ENCODE data around the gene CRLF1.
"Not testable (repeated sequence)": the region's sequence is repeated elsewhere in the genome, so short reads cannot be mapped to it uniquely, and the experiment has no call there.

Gene CRLF1

GRCh38 chr19:18594824-18595373, 11.7 kb downstream of the CRLF1 start:
- Mint-ChIP-seq H3K4me1 (peaks cover 20% of the 10 kb centered on the region), H3K9me3 (no peaks in the 10 kb centered on the region), H3K4me3 (peak overlapping the region; percentile 37), H3K27ac (no peak overlapping the region), H3K36me3 (peaks cover 11% of the 10 kb centered on the region), H3K27me3 (peaks cover 58% of the 10 kb centered on the region)
- DNase-seq = no peak
- CTCF ChIA-PET = interaction anchor here (1.1 kb wide), 3 partner anchors 17 to 99 kb away, joined by 3 read pairs; no protein-coding TSS in a partner anchor

GRCh38 chr19:18594096-18594823, 12.3 kb downstream of the CRLF1 start:
- Mint-ChIP-seq H3K4me1 (peaks cover 25% of the 10 kb centered on the region), H3K27ac (no peak overlapping the region), H3K36me3 (peaks cover 15% of the 10 kb centered on the region), H3K4me3 (peak overlapping the region; percentile 37), H3K9me3 (no peaks in the 10 kb centered on the region), H3K27me3 (peaks cover 52% of the 10 kb centered on the region)
- DNase-seq = peak; percentile 81
- CTCF ChIA-PET = interaction anchor here (0.6 to 2.1 kb wide), 9 partner anchors 11 to 143 kb away, joined by 3 to 10 read pairs (median 3); partner anchors contain the start of gene ELL

GRCh38 chr19:18593367-18594095, 13.1 kb downstream of the CRLF1 start:
- CTCF ChIA-PET = interaction anchor here (0.6 to 2.1 kb wide), 9 partner anchors 11 to 255 kb away, joined by 3 to 10 read pairs (median 3); partner anchors contain the start of gene ELL
- DNase-seq = no peak
- H3K27ac Mint-ChIP-seq = no peak overlapping the region
- H3K27me3 Mint-ChIP-seq = peaks cover 44% of the 10 kb centered on the region
- H3K4me1 Mint-ChIP-seq = peaks cover 25% of the 10 kb centered on the region
- H3K36me3 Mint-ChIP-seq = peaks cover 15% of the 10 kb centered on the region
- no peaks in the 10 kb centered on the region for H3K9me3 Mint-ChIP-seq
- H3K4me3 Mint-ChIP-seq = no peak overlapping the region

GRCh38 chr19:18592732-18593131, 13.9 kb downstream of the CRLF1 start:
- not testable (repeated sequence) for H3K9me3 Mint-ChIP-seq
- CTCF ChIA-PET = interaction anchor here (0.9 to 2.1 kb wide), 5 partner anchors 48 to 256 kb away, joined by 3 to 10 read pairs (median 4); partner anchors contain the start of gene ELL

GRCh38 chr19:18591735-18592385, 14.7 kb downstream of the CRLF1 start:
- DNase-seq = no peak
- CTCF ChIA-PET = interaction anchor here (0.6 kb wide), 1 partner anchor 13 kb away, joined by 3 read pairs; no protein-coding TSS in a partner anchor
- H3K36me3 Mint-ChIP-seq = peaks cover 15% of the 10 kb centered on the region
- no peak overlapping the region for H3K4me3 Mint-ChIP-seq
- peaks cover 33% of the 10 kb centered on the region for H3K27me3 Mint-ChIP-seq
- H3K27ac Mint-ChIP-seq = peak overlapping the region; percentile 52
- H3K4me1 Mint-ChIP-seq = peaks cover 36% of the 10 kb centered on the region
- H3K9me3 Mint-ChIP-seq = no peaks in the 10 kb centered on the region

More at GRCh38 chr19:18592732-18593131, 13.9 kb downstream of the CRLF1 start:
- H3K36me3 Mint-ChIP-seq = peaks cover 15% of the 10 kb centered on the region
- not testable (repeated sequence) for H3K4me3 Mint-ChIP-seq, DNase-seq, H3K27ac Mint-ChIP-seq
- H3K4me1 Mint-ChIP-seq = peaks cover 32% of the 10 kb centered on the region
- peaks cover 36% of the 10 kb centered on the region for H3K27me3 Mint-ChIP-seq

- peak overlapping the region; percentile 82 for H3K27ac Mint-ChIP-seq
- no peaks in the 10 kb centered on the region for H3K9me3 Mint-ChIP-seq
- CTCF ChIA-PET = interaction anchor here (0.6 to 2.2 kb wide), 2 partner anchors 84 to 120 kb away, joined by 3 to 7 read pairs; no protein-coding TSS in a partner anchor
- H3K27me3 Mint-ChIP-seq = peaks cover 20% of the 10 kb centered on the region
- H3K4me3 Mint-ChIP-seq = peak overlapping the region; percentile 77
- no peak for DNase-seq
- H3K4me1 Mint-ChIP-seq = peaks cover 47% of the 10 kb centered on the region
- peaks cover 15% of the 10 kb centered on the region for H3K36me3 Mint-ChIP-seq
These were observed 16.0 kb downstream of the CRLF1 start for GRCh38 chr19:18590273-18591272.

- peak; percentile 84 for DNase-seq
- Mint-ChIP-seq H3K27me3 (peaks cover 12% of the 10 kb centered on the region), H3K27ac (peak overlapping the region; percentile 97), H3K4me3 (peak overlapping the region; percentile 77), H3K9me3 (no peaks in the 10 kb centered on the region), H3K36me3 (peaks cover 15% of the 10 kb centered on the region), H3K4me1 (peaks cover 51% of the 10 kb centered on the region)
- CTCF ChIA-PET = interaction anchor here (0.6 to 3.6 kb wide), 10 partner anchors 9 to 119 kb away, joined by 3 to 32 read pairs (median 7); partner anchors contain the start of genes ELL, FKBP8, KXD1 and UBA52
These were observed 17.0 kb downstream of the CRLF1 start for GRCh38 chr19:18589380-18590272.

GRCh38 chr19:18588611-18589379, 17.8 kb downstream of the CRLF1 start, which contains the start of gene REX1BD:
TSS of gene REX1BD (plus strand) at chr19:18588798. CDS start at chr19:18588802, 4 bp downstream.
- Mint-ChIP-seq H3K9me3 (no peaks in the 10 kb centered on the region), H3K4me1 (peaks cover 53% of the 10 kb centered on the region), H3K36me3 (peaks cover 15% of the 10 kb centered on the region), H3K27me3 (peaks cover 9% of the 10 kb centered on the region), H3K4me3 (peak within 1 kb of the TSS; percentile 77), H3K27ac (peak within 1 kb of the TSS; percentile 97)
- peak; percentile 92 for DNase-seq
- CTCF ChIA-PET = interaction anchor here (0.9 to 3.6 kb wide), 14 partner anchors 8 to 243 kb away, joined by 3 to 32 read pairs (median 6); partner anchors contain the start of genes ELL, FKBP8, KXD1 and UBA52

GRCh38 chr19:18587962-18588610, 18.5 kb downstream of the CRLF1 start:
- H3K27ac Mint-ChIP-seq = peak overlapping the region; percentile 97
- CTCF ChIA-PET = interaction anchor here (0.6 to 3.6 kb wide), 14 partner anchors 11 to 259 kb away, joined by 3 to 32 read pairs (median 5); partner anchors contain the start of genes ELL, FKBP8, KXD1 and UBA52
- no peak for DNase-seq
- peaks cover 14% of the 10 kb centered on the region for H3K36me3 Mint-ChIP-seq
- no peaks in the 10 kb centered on the region for H3K9me3 Mint-ChIP-seq
- peaks cover 50% of the 10 kb centered on the region for H3K4me1 Mint-ChIP-seq
- H3K4me3 Mint-ChIP-seq = peak overlapping the region; percentile 77
- H3K27me3 Mint-ChIP-seq = peaks cover 4% of the 10 kb centered on the region

GRCh38 chr19:18587561-18587960, 19.0 kb downstream of the CRLF1 start:
- CTCF ChIA-PET = interaction anchor here (0.6 to 3.6 kb wide), 11 partner anchors 10 to 259 kb away, joined by 3 to 32 read pairs (median 5); partner anchors contain the start of genes ELL, FKBP8, KXD1 and UBA52
- H3K4me3 Mint-ChIP-seq = peak overlapping the region; percentile 77

More at GRCh38 chr19:18587561-18587960, 19.0 kb downstream of the CRLF1 start:
- H3K27ac Mint-ChIP-seq = peak overlapping the region; percentile 97
- H3K27me3 Mint-ChIP-seq = peaks cover 4% of the 10 kb centered on the region
- no peak for DNase-seq
- H3K4me1 Mint-ChIP-seq = peaks cover 50% of the 10 kb centered on the region
- no peaks in the 10 kb centered on the region for H3K9me3 Mint-ChIP-seq
- H3K36me3 Mint-ChIP-seq = peaks cover 13% of the 10 kb centered on the region

Data from activated naive CD4-positive, alpha-beta T cell treated with anti-CD3 and anti-CD28 coated beads, Interleukin-2, amount 10 ng/mL, durations not matched to agents 7 days and 5 days (primary cell).